Spinal cord (tissue), 10 donors: ENCODE data around the gene ERC2. TPM values are rescaled to one million over a fixed set of nuclear protein-coding genes. Genes with fewer than 3 reads are reported as not detected.

ENCODE experiments used
- DNase-seq, 6 donors: peaks; one replicate each; pipeline versions ENCODE4 v3.0.0 to v3.0.0-alpha.2; 2013 to 2015; ENCODE audit warnings: low spot score in 6 of 6, low read depth in 4 of 6
- H3K27ac ChIP-seq: one replicate; pipeline ENCODE4 v1.5.1; 2013; ENCODE audit warnings: low read depth, low read length, control low read depth
- H3K27me3 ChIP-seq: one replicate; pipeline ENCODE4 v1.6.1; 2013; ENCODE audit warnings: low read length; ENCODE audit not compliant: control insufficient read depth, insufficient read depth
- H3K36me3 ChIP-seq: one replicate; pipeline ENCODE4 v1.6.1; 2013; ENCODE audit warnings: low read length; ENCODE audit not compliant: control insufficient read depth, insufficient read depth
- H3K4me1 ChIP-seq: one replicate; pipeline ENCODE4 v1.6.1; 2013; ENCODE audit warnings: low read length; ENCODE audit not compliant: control insufficient read depth, insufficient read depth
- H3K4me3 ChIP-seq: one replicate; pipeline ENCODE4 v1.5.1; 2013; ENCODE audit warnings: low read depth, low read length, control low read depth
- H3K9me3 ChIP-seq: one replicate; pipeline ENCODE4 v1.6.1; 2013; ENCODE audit warnings: low read length; ENCODE audit not compliant: control insufficient read depth, insufficient read depth
- WGBS: methylation state at CpG from one replicate; pipeline ENCODE4 v1.1.5; 2013; ENCODE audit warnings: missing lambda C conversion rate; ENCODE audit not compliant: insufficient coverage; 5-methylcytosine and 5-hydroxymethylcytosine counted together
- polyA plus RNA-seq, 2 donors: library from polyadenylated mRNA; unstranded; fragments of 120-200 nt; gene quantifications; one replicate each; pipeline ENCODE4 v1.2.1, GENCODE V29; 2013; ENCODE audit not compliant: insufficient read length in 2 of 2
- total RNA-seq, 2 donors: library from RNA; depleted of rRNA in 1 of 2; stranded (reverse); fragments of 120-200 nt in 1 of 2; fragments of >200 nt in 1 of 2; gene quantifications; one replicate each; pipeline versions ENCODE4 v1.2.3 to v1.2.4, GENCODE V29; 2013 to 2014
- donor health status: healthy.

Gene ERC2
- total and polyA plus RNA-seq, 4 donors = 24.0 to 51.3 (median 29.7) TPM

DNA sequence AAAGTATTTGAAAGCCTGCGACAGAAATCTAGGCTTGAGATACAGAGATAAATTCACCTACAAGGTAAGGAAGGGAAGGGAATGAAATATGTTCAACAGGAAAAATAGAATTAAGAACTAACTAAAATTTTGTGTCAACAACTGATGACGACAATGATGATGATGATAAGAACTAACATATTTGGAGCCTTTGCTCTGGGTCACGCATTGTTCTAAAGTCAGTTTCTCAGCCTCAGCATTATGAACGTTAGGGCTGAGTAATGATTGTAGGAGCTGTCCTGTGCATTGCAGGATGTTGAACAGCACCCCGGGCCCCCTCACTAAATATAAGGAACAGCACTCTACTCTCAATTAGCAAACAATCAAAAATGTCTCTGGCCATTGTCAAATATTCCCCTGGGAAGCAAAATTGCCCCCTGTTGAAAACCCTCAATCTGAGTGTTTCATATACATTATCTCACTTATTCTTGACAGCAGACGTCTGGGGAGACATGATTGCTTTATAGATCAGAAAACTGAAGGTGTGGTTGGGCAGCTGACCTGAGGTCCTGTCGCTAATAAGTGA is 88.5 kb downstream of the ERC2 start:
- WGBS = 60% methylated on average over 1 of the region's 7 CpGs
- DNase-seq = no peak
- Histone ChIP-seq H3K27me3 (no peaks in the 10 kb centered on the region), H3K27ac (no peak overlapping the region), H3K4me3 (no peak overlapping the region), H3K9me3 (peaks cover 6% of the 10 kb centered on the region), H3K4me1 (no peaks in the 10 kb centered on the region), H3K36me3 (no peaks in the 10 kb centered on the region)

DNA sequence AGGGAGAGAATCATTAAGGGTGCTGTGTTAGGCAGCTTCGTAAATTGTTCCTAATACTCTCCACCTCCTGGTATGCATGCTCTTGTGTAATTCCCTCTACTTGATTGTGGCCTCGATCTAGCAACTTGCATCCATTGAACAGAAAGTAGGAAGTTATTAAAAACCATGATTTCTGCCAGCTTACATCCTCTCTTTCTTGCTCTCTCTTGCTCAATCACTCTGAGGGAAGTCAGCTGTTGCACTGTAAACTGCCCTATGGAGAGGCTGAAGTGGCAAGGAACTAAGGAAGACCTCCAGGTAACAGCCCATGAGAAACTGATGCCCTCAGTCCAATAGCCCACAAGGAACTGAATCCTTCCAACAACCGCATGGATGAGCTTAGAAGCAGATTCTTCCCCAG is 92.6 kb downstream of the ERC2 start:
- H3K27ac ChIP-seq = no peak overlapping the region
- no peak for DNase-seq
- WGBS = 91% methylated on average over 1 of the region's 3 CpGs
- H3K9me3 ChIP-seq = peaks cover 6% of the 10 kb centered on the region
- no peak overlapping the region for H3K4me3 ChIP-seq
- no peaks in the 10 kb centered on the region for H3K36me3 ChIP-seq
- peaks cover 2% of the 10 kb centered on the region for H3K4me1 ChIP-seq
- H3K27me3 ChIP-seq = no peaks in the 10 kb centered on the region

DNA sequence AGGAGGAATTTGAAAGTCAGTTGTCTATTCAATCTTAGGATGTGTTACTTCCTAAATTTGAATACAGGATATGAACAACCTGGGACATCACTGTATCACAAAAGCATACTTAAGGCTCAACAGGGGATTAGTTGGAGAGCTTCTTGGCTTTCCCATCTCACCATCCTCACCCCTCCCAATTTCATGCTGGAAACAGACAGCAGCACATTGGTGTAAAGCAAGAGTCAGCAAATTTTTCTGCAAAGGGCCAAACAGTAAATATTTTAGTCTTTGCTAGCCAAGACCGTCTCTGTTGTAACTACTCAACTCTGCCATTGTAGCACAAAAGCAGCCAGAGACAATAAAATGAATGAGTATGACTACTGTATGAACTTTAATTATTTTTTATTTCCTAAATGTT is 94.9 kb downstream of the ERC2 start:
- no peaks in the 10 kb centered on the region for H3K27me3 ChIP-seq
- DNase-seq = peak in 1 of 6 donors; percentile 3
- H3K36me3 ChIP-seq = no peaks in the 10 kb centered on the region
- H3K4me3 ChIP-seq = no peak overlapping the region
- no CpG with 5 or more reads among the region's 1 CpG for WGBS
- peaks cover 6% of the 10 kb centered on the region for H3K9me3 ChIP-seq
- H3K27ac ChIP-seq = no peak overlapping the region
- peaks cover 3% of the 10 kb centered on the region for H3K4me1 ChIP-seq

DNA sequence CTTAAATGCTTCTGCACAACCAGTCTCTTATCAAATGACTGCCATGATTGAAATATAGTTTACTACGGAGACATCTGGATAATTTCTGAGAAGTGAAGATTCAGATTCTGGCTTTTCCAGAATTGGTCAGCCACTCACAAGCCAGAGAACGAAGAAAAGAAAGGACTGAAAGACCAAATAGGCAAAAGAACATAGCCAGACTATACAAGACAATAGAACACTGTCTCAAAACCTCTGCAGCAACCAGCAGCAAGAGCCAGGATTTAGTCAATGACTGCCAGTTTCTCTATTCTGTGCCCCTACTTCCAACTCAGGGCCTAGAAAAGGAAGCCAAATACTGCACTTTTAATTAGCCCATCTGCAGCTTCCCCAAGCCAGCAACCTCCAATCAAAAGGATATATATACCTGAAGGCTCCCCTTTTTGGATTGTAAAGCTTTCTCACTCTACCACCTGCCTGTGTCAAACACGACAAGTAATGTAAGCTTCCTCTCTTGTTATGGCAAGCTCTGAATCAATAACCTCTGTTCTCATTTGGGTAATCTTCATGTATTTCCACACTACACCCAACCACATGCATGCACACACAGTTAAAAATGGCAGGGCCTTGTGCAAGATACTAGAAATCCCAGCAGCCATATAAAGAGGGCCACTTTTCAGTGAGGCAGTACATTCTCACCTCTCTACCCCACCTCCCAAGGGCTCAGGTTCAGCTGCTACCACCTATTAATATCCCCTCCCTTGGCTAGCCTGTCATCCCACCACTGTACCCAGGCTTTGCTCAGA is 97.1 kb downstream of the ERC2 start:
- Histone ChIP-seq H3K27ac (no peak overlapping the region), H3K27me3 (no peaks in the 10 kb centered on the region), H3K4me1 (peaks cover 5% of the 10 kb centered on the region), H3K36me3 (no peaks in the 10 kb centered on the region), H3K4me3 (no peak overlapping the region), H3K9me3 (peaks cover 5% of the 10 kb centered on the region)
- WGBS = 66% methylated on average over 2 of the region's 3 CpGs
- peak in 2 of 6 donors; percentile 23 to 40 for DNase-seq

DNA sequence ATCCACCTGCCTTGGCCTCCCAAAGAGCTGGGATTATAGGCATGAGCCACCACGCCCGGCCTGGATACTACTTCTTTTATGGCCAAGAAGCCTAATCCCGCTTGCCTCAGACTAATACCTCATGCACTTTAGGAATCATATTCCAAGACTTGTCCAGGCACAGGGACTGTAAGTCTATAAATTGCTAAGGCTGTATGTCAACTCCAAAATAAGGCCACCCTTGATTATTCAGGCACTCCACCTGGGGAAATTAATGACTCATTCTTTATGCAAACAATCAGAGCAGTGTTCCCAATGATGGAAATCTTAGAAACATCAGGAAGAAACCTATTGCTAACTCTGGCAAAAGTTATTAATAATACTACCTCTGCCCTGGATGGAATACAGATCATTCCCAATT is 98.4 kb downstream of the ERC2 start:
- WGBS = no CpG with 5 or more reads among the region's 3 CpGs

DNA sequence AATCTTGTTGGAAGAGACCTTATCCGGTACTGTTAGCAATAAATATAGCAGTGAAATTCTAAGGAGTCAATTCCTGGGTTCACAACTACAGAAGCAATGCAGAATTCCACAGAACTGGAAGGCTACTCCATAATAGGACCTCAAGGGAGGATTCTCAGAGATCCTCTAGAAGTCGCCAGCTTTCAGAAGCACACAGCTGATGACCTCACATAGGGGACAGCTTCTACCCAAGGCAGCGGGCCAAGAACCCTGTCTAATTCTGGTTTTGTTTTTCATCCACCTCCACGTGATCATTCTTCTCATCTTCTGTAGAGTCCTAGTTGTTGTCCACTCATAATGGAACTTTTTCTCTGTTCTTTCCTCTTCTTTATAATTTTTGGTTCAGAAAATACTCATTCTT is 99.4 kb downstream of the ERC2 start:
- no peak overlapping the region for H3K4me3 ChIP-seq
- WGBS = 66% methylated on average over 2 of the region's 4 CpGs
- H3K27me3 ChIP-seq = no peaks in the 10 kb centered on the region
- H3K36me3 ChIP-seq = no peaks in the 10 kb centered on the region
- H3K4me1 ChIP-seq = peaks cover 10% of the 10 kb centered on the region
- no peaks in the 10 kb centered on the region for H3K9me3 ChIP-seq
- DNase-seq = no peak
- H3K27ac ChIP-seq = no peak overlapping the region

More for the DNA sequence above, 98.4 kb downstream of the ERC2 start:
- H3K27ac ChIP-seq = no peak overlapping the region
- H3K27me3 ChIP-seq = no peaks in the 10 kb centered on the region
- no peaks in the 10 kb centered on the region for H3K9me3 ChIP-seq
- no peaks in the 10 kb centered on the region for H3K36me3 ChIP-seq
- H3K4me1 ChIP-seq = peaks cover 10% of the 10 kb centered on the region
- H3K4me3 ChIP-seq = no peak overlapping the region
- DNase-seq = no peak

DNA sequence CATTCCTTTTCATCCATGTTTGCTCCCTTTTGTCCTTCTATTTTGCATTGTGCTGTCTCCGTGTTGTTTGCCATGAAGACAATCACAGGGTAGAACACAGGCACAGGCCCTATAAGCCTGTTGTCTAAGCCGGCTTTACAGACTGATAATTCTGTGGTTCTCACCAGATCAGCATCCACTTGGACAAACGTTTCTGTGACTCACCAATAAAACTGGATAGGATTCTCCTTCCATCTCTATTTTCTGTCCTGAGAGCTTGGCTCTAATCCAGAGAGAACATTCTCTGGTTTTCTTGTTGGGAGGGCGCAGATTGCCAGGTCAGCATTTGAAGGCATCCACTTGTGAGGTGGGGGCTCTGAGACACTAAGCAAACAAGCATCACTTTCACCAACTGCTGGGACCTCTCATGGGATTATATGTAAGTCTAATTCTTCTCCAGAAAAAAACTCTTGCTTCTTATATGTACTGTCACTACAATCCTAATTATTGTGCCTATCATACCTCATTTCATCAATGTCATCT is 101.6 kb downstream of the ERC2 start:
- peak in 1 of 6 donors; percentile 25 for DNase-seq
- H3K4me3 ChIP-seq = no peak overlapping the region
- no peaks in the 10 kb centered on the region for H3K36me3 ChIP-seq
- H3K9me3 ChIP-seq = no peaks in the 10 kb centered on the region
- H3K4me1 ChIP-seq = peaks cover 10% of the 10 kb centered on the region
- H3K27me3 ChIP-seq = no peaks in the 10 kb centered on the region
- no peak overlapping the region for H3K27ac ChIP-seq
- WGBS = 37% methylated on average over 2 of the region's 4 CpGs

DNA sequence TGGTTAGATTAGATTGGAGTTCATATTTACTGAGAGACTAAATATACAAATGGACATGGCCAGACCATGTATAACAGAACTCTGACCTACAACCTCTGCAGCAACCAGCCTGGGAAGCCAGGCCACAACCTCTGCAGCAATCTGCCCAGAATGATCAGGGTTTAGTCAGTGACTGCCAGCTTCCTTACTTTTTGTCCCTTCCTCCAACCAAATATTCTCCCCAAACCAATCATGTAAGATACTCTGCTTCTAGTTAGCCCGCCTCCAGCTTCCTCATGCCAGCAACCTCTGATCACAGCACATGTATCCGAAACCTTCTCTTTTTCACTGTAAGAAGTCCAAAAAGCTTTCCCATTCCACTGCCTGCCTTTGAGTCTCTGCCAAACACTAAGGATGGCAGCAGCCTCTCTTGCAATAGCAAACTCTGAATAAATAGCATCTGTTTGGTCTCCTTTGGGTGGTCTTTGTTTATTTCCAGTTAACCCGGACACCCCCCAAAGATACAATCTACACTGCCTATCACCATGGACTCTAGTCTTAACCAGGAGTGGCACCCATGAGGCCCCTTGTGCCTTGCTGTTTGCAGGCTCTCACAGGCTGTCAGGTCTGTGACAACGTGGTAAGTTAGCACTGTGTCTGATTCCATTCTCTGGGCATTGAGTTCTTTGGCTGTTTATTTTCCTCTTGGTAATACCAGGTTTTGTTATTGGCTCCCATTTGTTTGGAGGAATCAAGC is 102.2 kb downstream of the ERC2 start:
- Histone ChIP-seq H3K27me3 (no peaks in the 10 kb centered on the region), H3K36me3 (no peaks in the 10 kb centered on the region), H3K4me1 (peaks cover 10% of the 10 kb centered on the region), H3K9me3 (no peaks in the 10 kb centered on the region), H3K4me3 (no peak overlapping the region), H3K27ac (no peak overlapping the region)
- peak in 2 of 6 donors; percentile 66 to 84 for DNase-seq
- WGBS = 46% methylated on average over 2 of the region's 4 CpGs

DNA sequence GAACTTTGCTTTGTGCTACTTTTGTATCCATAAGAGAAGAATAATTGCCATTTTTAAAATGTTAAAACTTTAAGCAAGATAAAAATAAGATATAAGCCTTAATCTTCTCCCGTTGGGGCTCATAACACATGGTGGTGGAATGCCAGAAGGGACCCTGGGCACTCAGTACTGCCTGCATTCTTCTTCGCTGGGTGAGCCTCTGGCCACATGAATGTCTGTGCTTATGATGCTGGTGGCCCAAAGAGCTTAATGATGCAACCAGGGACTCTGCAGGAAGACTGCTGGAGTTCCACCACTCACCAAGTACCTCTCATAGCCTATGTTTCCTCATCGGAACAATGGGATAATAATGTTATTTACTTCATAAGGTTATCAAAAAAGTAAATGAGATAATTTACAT is 103.6 kb downstream of the ERC2 start:
- Histone ChIP-seq H3K4me1 (peaks cover 7% of the 10 kb centered on the region), H3K27me3 (no peaks in the 10 kb centered on the region), H3K4me3 (no peak overlapping the region), H3K9me3 (no peaks in the 10 kb centered on the region), H3K36me3 (no peaks in the 10 kb centered on the region), H3K27ac (no peak overlapping the region)
- DNase-seq = no peak
- WGBS = 100% methylated on average over 2 of the region's 3 CpGs
